ENCODE data around the gene PI4KA. TPM values are rescaled to one million over a fixed set of nuclear protein-coding genes. Genes with fewer than 3 reads are reported as not detected.

Gene PI4KA
- total and polyA plus RNA-seq, 2 of the 13 experiments (the other 11 are each of a cell fraction or from before 2014, with no cell fraction given), result 27.4 to 56.4 TPM

DNA sequence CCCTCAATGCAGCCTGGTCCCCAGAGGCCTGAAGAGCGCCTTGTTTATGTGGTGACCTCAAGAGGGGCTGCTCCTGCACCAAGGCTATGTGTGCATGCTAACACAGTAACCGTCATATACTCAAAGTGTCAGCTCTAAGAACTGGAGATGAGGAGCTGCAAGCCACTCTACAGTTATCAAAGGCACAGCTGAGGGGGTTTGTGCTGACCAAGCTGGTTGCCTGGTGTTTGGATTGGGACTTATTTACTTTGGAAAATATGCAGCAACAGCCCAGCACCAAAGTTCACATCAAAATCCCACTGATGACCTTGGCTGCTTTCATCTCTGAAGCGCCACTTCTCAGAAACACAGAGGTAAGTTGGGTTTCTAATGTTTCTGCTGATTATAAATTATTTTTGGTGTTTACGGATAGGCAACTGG lies 84.8 kb downstream of the PI4KA start, which contains the start of gene SERPIND1 (continued):
- TF ChIP-seq ZNF597 (CRISPR knock-in tag; IDR thresholded peaks at IDR 0.05), result no peak
- TF ChIP-seq MAX (IDR thresholded peaks at IDR 0.05), result peak; percentile 60; the same call in 1 of the 2 replicates
- TF ChIP-seq ZNF282 (IDR thresholded peaks at IDR 0.05; ENCODE audit: partially characterized antibody), result no peak
- TF ChIP-seq PRMT3 (CRISPR knock-in tag; IDR thresholded peaks at IDR 0.05; ENCODE audit: borderline replicate concordance, low read depth), result no peak
- peak; percentile 82 for TF ChIP-seq BORCS8-MEF2B (CRISPR knock-in tag; IDR thresholded peaks at IDR 0.05)
- TF ChIP-seq ZIK1 (CRISPR knock-in tag; IDR thresholded peaks at IDR 0.05; ENCODE audit: borderline replicate concordance, low read depth), result peak; percentile 63; the same call in 1 of the 2 replicates
- TF ChIP-seq ZNF572 (CRISPR knock-in tag; IDR thresholded peaks at IDR 0.05), result no peak
- peak; percentile 63 for TF ChIP-seq SP5 (CRISPR knock-in tag; IDR thresholded peaks at IDR 0.05; ENCODE audit: borderline replicate concordance, low read depth)
- TF ChIP-seq HOXA7 (CRISPR knock-in tag; IDR thresholded peaks at IDR 0.05), result no peak
- no peak for TF ChIP-seq ZNF343 (CRISPR knock-in tag; IDR thresholded peaks at IDR 0.05)
- no peak for TF ChIP-seq ETV6 (CRISPR knock-in tag; conservative IDR thresholded peaks at IDR 0.05)
- TF ChIP-seq ZNF20 (CRISPR knock-in tag; IDR thresholded peaks at IDR 0.05), result no peak
- TF ChIP-seq ZNF33A (CRISPR knock-in tag; IDR thresholded peaks at IDR 0.05; ENCODE audit: borderline replicate concordance), result no peak
- TF ChIP-seq AFF4 (CRISPR knock-in tag; IDR thresholded peaks at IDR 0.05), result no peak; the same call in 1 of the 2 replicates
- TF ChIP-seq ZBTB21 (CRISPR knock-in tag; IDR thresholded peaks at IDR 0.05), result no peak
- 0 out of 2 replicates have a peak, but pooled peaks have one; percentile 24 for TF ChIP-seq KLF11 (CRISPR knock-in tag; IDR thresholded peaks at IDR 0.05)
- TF ChIP-seq ZNF101 (CRISPR knock-in tag; IDR thresholded peaks at IDR 0.05; ENCODE audit: borderline replicate concordance, low read depth), result no peak
- TF ChIP-seq U2AF2 (IDR thresholded peaks at IDR 0.05; ENCODE audit: low read depth, low read length), result no peak
- no peak for TF ChIP-seq ZNF460 (CRISPR knock-in tag; IDR thresholded peaks at IDR 0.05; ENCODE audit: borderline replicate concordance)
- TF ChIP-seq ARHGAP35 (CRISPR knock-in tag; IDR thresholded peaks at IDR 0.05; ENCODE audit: borderline replicate concordance), result no peak
- TF ChIP-seq ZNF550 (CRISPR knock-in tag; IDR thresholded peaks at IDR 0.05; ENCODE audit: borderline replicate concordance), result no peak

Data from HepG2 (cell line).